Activated CD4-positive, CD25-positive, alpha-beta regulatory T cell treated with anti-CD3 and anti-CD28 coated beads, Interleukin-2, amount 50 U/mL, for 72 hours (primary cell): ENCODE results near the gene LZTFL1.

Experiments used
- DNase-seq: peaks from one replicate; pipeline ENCODE4 v3.0.0; 2021

Gene LZTFL1

GRCh38 chr3:45782381-45782780, 59.5 kb downstream of the LZTFL1 start:
- no peak for DNase-seq

- no peak for DNase-seq
Observed at GRCh38 chr3:45781841-45782240, 60.1 kb downstream of the LZTFL1 start.

GRCh38 chr3:45781271-45781670, 60.6 kb downstream of the LZTFL1 start:
- no peak for DNase-seq

GRCh38 chr3:45779746-45780735, 61.9 kb downstream of the LZTFL1 start:
- DNase-seq = no peak

- no peak for DNase-seq
Observed at GRCh38 chr3:45778761-45779201, 63.1 kb downstream of the LZTFL1 start.

GRCh38 chr3:45777746-45778386, 64.1 kb downstream of the LZTFL1 start:
- no peak for DNase-seq

- DNase-seq = no peak
Observed at GRCh38 chr3:45777111-45777745, 64.7 kb downstream of the LZTFL1 start.

GRCh38 chr3:45776611-45777010, 65.3 kb downstream of the LZTFL1 start:
- DNase-seq = no peak

GRCh38 chr3:45776301-45776595, 65.7 kb downstream of the LZTFL1 start:
- DNase-seq = no peak

GRCh38 chr3:45775571-45776300, 66.2 kb downstream of the LZTFL1 start:
- DNase-seq = no peak

GRCh38 chr3:45774581-45775521, 67.1 kb downstream of the LZTFL1 start:
- DNase-seq = no peak

GRCh38 chr3:45773714-45774449, 68.0 kb downstream of the LZTFL1 start:
- DNase-seq = no peak
